AG04450 (cell line): Measurements from ENCODE around the gene ARSK. TPM values are rescaled to one million over a fixed set of nuclear protein-coding genes. Genes with fewer than 3 reads are reported as not detected.

Source experiments
- CTCF ChIA-PET: fragments of 300-600, 350-600 bp; formaldehyde crosslinking; extraction: SDS; loops from one replicate; lab custom pipeline; 2022; ENCODE audit warnings: antibody characterized with exemption, inconsistent platforms; lab: Charles Lee
- POLR2A ChIA-PET: fragments of 350-600 bp; formaldehyde crosslinking; extraction: SDS; loops from one replicate; lab custom pipeline; 2021; ENCODE audit warnings: antibody characterized with exemption, inconsistent platforms; lab: Yijun Ruan, JAX
- DNase-seq: peaks from one replicate; pipeline ENCODE4 v3.0.0-alpha.2; 2011; ENCODE audit warnings: low read depth, low spot score
- H3K27ac ChIP-seq: one replicate; pipeline ENCODE4 v1.5.1; 2012; ENCODE audit warnings: low read depth, low read length, control low read depth
- H3K27me3 ChIP-seq: one replicate; pipeline ENCODE4 v1.6.0; 2012; ENCODE audit warnings: low read length; ENCODE audit not compliant: control insufficient read depth, insufficient read depth
- H3K4me3 ChIP-seq: 2 replicates; pipeline ENCODE4 v1.5.1; 2011; ENCODE audit warnings: mild to moderate bottlenecking, low read depth, low read length, control low read depth
- H3K9me3 ChIP-seq: 2 replicates; pipeline ENCODE4 v1.5.1; 2012; ENCODE audit warnings: low read length; ENCODE audit not compliant: control insufficient read depth, insufficient read depth
- CTCF ChIP-seq: IDR thresholded peaks from 2 replicates; pipeline ENCODE4 v1.5.1; 2011; ENCODE audit warnings: low read depth, low read length, control low read depth, inconsistent platforms
- polyA plus RNA-seq: library from polyadenylated mRNA; depleted of rRNA; stranded (reverse); fragments of >200 nt; gene quantifications from 2 replicates; pipeline ENCODE4 v1.2.3, GENCODE V29; 2011; rRNA removed
- small RNA-seq: library from RNA; depleted of rRNA; stranded (forward); fragments of <200 nt; gene quantifications from one replicate; pipeline ENCODE3, GENCODE V24; 2012; ENCODE audit warnings: low read depth; ENCODE audit not compliant: insufficient read length

Gene ARSK
- polyA plus RNA-seq, 1 experiment = 18.3 TPM

- POLR2A ChIA-PET = no interaction called here
- TF ChIP-seq CTCF = no peak
- H3K27me3 ChIP-seq = no peaks in the 10 kb centered on the region
- no peak for DNase-seq
- H3K27ac ChIP-seq = no peak overlapping the region
- no peaks in the 10 kb centered on the region for H3K9me3 ChIP-seq
- no peak overlapping the region for H3K4me3 ChIP-seq
- CTCF ChIA-PET = interaction anchor here (0.6 to 4.7 kb wide), 2 partner anchors 9 to 11 kb away, joined by 3 to 36 read pairs; no protein-coding TSS in a partner anchor
Measured at GRCh38 chr5:95652849-95653248, 97.9 kb downstream of the ARSK start.

- H3K9me3 ChIP-seq = no peaks in the 10 kb centered on the region
- TF ChIP-seq CTCF = no peak
- POLR2A ChIA-PET = no interaction called here
- H3K4me3 ChIP-seq = no peak overlapping the region
- CTCF ChIA-PET = interaction anchor here (1.2 to 4.7 kb wide), 2 partner anchors 10 to 127 kb away, joined by 3 to 36 read pairs; no protein-coding TSS in a partner anchor
- no peaks in the 10 kb centered on the region for H3K27me3 ChIP-seq
- no peak for DNase-seq
- no peak overlapping the region for H3K27ac ChIP-seq
Measured at GRCh38 chr5:95654196-95654595, 99.3 kb downstream of the ARSK start.

Small RNAs within 50 kb of the gene (small RNA-seq; reads per million reads assigned to genes)
- gene RNU6-308P = not detected

Other genes with a start within 250 kb of the ARSK start
- not detected in 2 replicates for gene FAM81B, start 163.7 kb upstream of the ARSK start, polyA plus RNA-seq
- gene SKIC3, start 124 bp upstream of the ARSK start, polyA plus RNA-seq = 81.5 and 118 TPM in 2 replicates
- 0.17 and 0.24 TPM in 2 replicates for gene GPR150, start 65.0 kb downstream of the ARSK start, polyA plus RNA-seq
- 3.0 and 3.8 TPM in 2 replicates for gene RFESD, start 91.7 kb downstream of the ARSK start, polyA plus RNA-seq
- gene SPATA9, start 127.9 kb downstream of the ARSK start, polyA plus RNA-seq = 1.8 and 2.4 TPM in 2 replicates
- 303 and 360 TPM in 2 replicates for gene RHOBTB3, start 176.2 kb downstream of the ARSK start, polyA plus RNA-seq